ENCODE results near the gene GPHA2. TPM values are rescaled to one million over a fixed set of nuclear protein-coding genes. Genes with fewer than 3 reads are reported as not detected.

The GPHA2 gene
- polyA plus RNA-seq, 1 of the 3 experiments (the other 2 are of a cell fraction), result not detected

- Histone ChIP-seq H3K36me3 (replicated peaks in 1 of 2; ENCODE audit: control insufficient read depth in 1 of 2, insufficient read depth in 2 of 2, low read length in 1 of 2) (peaks cover 0 to 14% of the 10 kb centered on the region in 2 experiments), H3K4me2 (no peak overlapping the region), H3K9me3 (no peaks in the 10 kb centered on the region), H3K4me1 (ENCODE audit: control insufficient read depth in 1 of 2, insufficient read depth in 2 of 2, low read depth in 1 of 2, low read length in 1 of 2) (peaks cover 0 to 3% of the 10 kb centered on the region in 2 experiments; a peak in 1 of 4 replicates), H3K4me3 (ENCODE audit: low read depth in 2 of 2, low read length in 1 of 2) (no peak overlapping the region), H3K27me3 (ENCODE audit: insufficient read depth) (no peaks in the 10 kb centered on the region), H3F3A (replicated peaks; ENCODE audit: insufficient read depth) (no peaks in the 10 kb centered on the region), H3K79me2 (ENCODE audit: insufficient read depth) (no peaks in the 10 kb centered on the region), H3K27ac (ENCODE audit: low read depth in 2 of 2, low read length in 1 of 2) (no peak overlapping the region), H3K9me2 (no peaks in the 10 kb centered on the region), H3K9ac (no peak overlapping the region), H4K20me1 (ENCODE audit: insufficient read depth) (no peaks in the 10 kb centered on the region), H2AFZ (ENCODE audit: low read depth) (no peak overlapping the region)
- TF ChIP-seq EZH2phosphoT487 (IDR thresholded peaks at IDR 0.05; ENCODE audit: borderline replicate concordance, low read depth) (no peak), RAD21 (IDR thresholded peaks at IDR 0.05; ENCODE audit: low read length) (peak; percentile 75), SMC3 (IDR thresholded peaks at IDR 0.05; ENCODE audit: low read depth, low read length) (peak; percentile 96), RCOR1 (IDR thresholded peaks at IDR 0.05; ENCODE audit: low read length) (no peak), RFX5 (IDR thresholded peaks at IDR 0.05; ENCODE audit: low read length) (no peak), REST (IDR thresholded peaks at IDR 0.05; ENCODE audit: low read depth, low read length) (no peak), GATA2 (CRISPR knock-in tag; IDR thresholded peaks at IDR 0.05) (no peak), MEF2A (IDR thresholded peaks at IDR 0.05; ENCODE audit: borderline replicate concordance, low read depth) (no peak), CTCF (IDR thresholded peaks at IDR 0.05) (peak; percentile 88)
- ChIA-PET POLR2A (no interaction called here), CTCF (interaction anchor here (0.6 to 26.7 kb wide), 36 partner anchors 9 to 218 kb away, joined by 3 to 530 read pairs (median 4); partner anchors contain the start of genes BATF2, CDC42BPG, EHD1 and MEN1)
- WGBS (ENCODE audit: low lambda C conversion rate), result 30% methylated on average over 12 of the region's 14 CpGs
- DNase-seq, result peak; percentile 97
Observed at GRCh38 chr11:64894070-64894811, 41.5 kb downstream of the GPHA2 start.
